SK-N-MC (cell line): ENCODE results near the gene AK5.

Source experiments
- EZH2 ChIP-seq: fragments of 200-600 bp; sonication (generic); IDR thresholded peaks from one replicate; pipeline ENCODE4 v1.6.1; 2017; ENCODE audit warnings: antibody characterized with exemption
- POLR2AphosphoS5 ChIP-seq: IDR thresholded peaks from 2 replicates; pipeline ENCODE4 v1.6.1; 2012; ENCODE audit warnings: mild to moderate bottlenecking, low read depth, low read length, borderline replicate concordance

DNA sequence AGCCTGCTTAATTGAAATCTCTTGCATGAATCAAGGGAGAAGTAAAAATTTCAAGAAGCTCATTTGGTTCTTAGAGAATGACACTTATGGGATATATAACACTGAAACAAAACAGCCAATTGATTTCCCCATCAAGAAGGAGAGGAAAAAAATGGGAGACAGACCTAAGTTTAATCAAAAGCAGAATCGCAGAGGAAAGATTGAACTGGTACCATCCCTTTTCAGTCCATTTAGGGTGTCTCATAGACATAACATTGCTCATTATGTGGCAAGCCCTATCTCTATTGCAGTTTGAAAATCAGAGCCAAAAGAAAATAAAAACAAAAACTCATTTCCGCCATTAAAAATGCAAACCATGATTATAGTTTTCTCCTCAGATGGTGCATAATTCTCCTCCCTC, 119.6 kb downstream of the AK5 start:
- TF ChIP-seq POLR2AphosphoS5 (no peak), EZH2 (no peak)
